IMR-90 (cell line): ENCODE measurements around the gene CAVIN4. TPM values are rescaled to one million over a fixed set of nuclear protein-coding genes. Genes with fewer than 3 reads are reported as not detected.

Experiments
- ATAC-seq: fragments of 200-7000 bp; cut with Tn5 transposase; 2 replicates; pipeline ENCODE4 v1.9.1; 2020; ENCODE audit warnings: low read depth, mild to moderate bottlenecking, moderate library complexity
- BruUV-seq: library from RNA; stranded (reverse); fragments of 400-500 nt; replicated peaks from 2 replicates; lab custom pipeline; 2021; lab: Mats Ljungman, UMichigan
- CTCF ChIA-PET: fragments of 300-600 bp; formaldehyde crosslinking; extraction: SDS; loops from one replicate; lab custom pipeline; 2021; ENCODE audit warnings: antibody characterized with exemption; lab: Yijun Ruan, JAX
- POLR2A ChIA-PET: fragments of 300-600 bp; sonication (Branson Sonifier 250); formaldehyde crosslinking; loops from one replicate; lab custom pipeline; 2022; ENCODE audit warnings: antibody characterized with exemption; ENCODE audit not compliant: unreplicated experiment; lab: Charles Lee
- DNase-seq: peaks from one replicate; pipeline ENCODE4 v3.0.0; 2013
- H2AFZ ChIP-seq: replicated peaks from 2 replicates; pipeline ENCODE3; 2013; ENCODE audit warnings: low read length, mild to moderate bottlenecking; ENCODE audit not compliant: poor library complexity
- H2AK5ac ChIP-seq: 2 replicates; pipeline ENCODE4 v1.6.1; 2013; ENCODE audit warnings: low read depth, low read length, inconsistent platforms
- H2AK9ac ChIP-seq: replicated peaks from 2 replicates; pipeline ENCODE3; 2013; ENCODE audit warnings: mild to moderate bottlenecking, low read depth, low read length, moderate library complexity; ENCODE audit not compliant: poor library complexity
- H2BK120ac ChIP-seq: 2 replicates; pipeline ENCODE4 v1.6.1; 2013; ENCODE audit warnings: low read depth, low read length, inconsistent platforms
- H2BK15ac ChIP-seq: 3 replicates; pipeline ENCODE4 v1.6.1; 2013; ENCODE audit warnings: low read depth, low read length, inconsistent platforms
- H2BK20ac ChIP-seq: 2 replicates; pipeline ENCODE4 v1.6.1; 2013; ENCODE audit warnings: low read depth, mild to moderate bottlenecking, inconsistent platforms, low read length, moderate library complexity
- H2BK5ac ChIP-seq: 2 replicates; pipeline ENCODE4 v1.6.1; 2013; ENCODE audit warnings: mild to moderate bottlenecking, low read depth, low read length, inconsistent platforms; ENCODE audit not compliant: poor library complexity, severe bottlenecking
- H3K14ac ChIP-seq: replicated peaks from 2 replicates; pipeline ENCODE4 v1.6.1; 2013; ENCODE audit warnings: low read depth, low read length, inconsistent platforms
- H3K18ac ChIP-seq: 2 replicates; pipeline ENCODE4 v1.6.1; 2013; ENCODE audit warnings: low read depth, low read length, control low read depth
- H3K23ac ChIP-seq: 2 replicates; pipeline ENCODE4 v1.6.1; 2013; ENCODE audit warnings: low read depth, low read length, inconsistent platforms
- H3K27ac ChIP-seq: 2 replicates; pipeline ENCODE4 v1.5.1; 2013; ENCODE audit warnings: mild to moderate bottlenecking, control low read depth, low read length; ENCODE audit not compliant: insufficient read depth
- H3K27me3 ChIP-seq: 2 replicates; pipeline ENCODE4 v1.6.1; 2013; ENCODE audit warnings: low read length; ENCODE audit not compliant: control insufficient read depth, insufficient read depth
- H3K36me3 ChIP-seq: 2 replicates; pipeline ENCODE4 v1.6.1; 2013; ENCODE audit warnings: low read length, mixed read lengths; ENCODE audit not compliant: control insufficient read depth, insufficient read depth
- H3K4ac ChIP-seq: 2 replicates; pipeline ENCODE4 v1.6.1; 2013; ENCODE audit warnings: low read depth, low read length, inconsistent platforms
- H3K4me1 ChIP-seq: 2 replicates; pipeline ENCODE4 v1.6.1; 2013; ENCODE audit warnings: low read length, mixed read lengths; ENCODE audit not compliant: control insufficient read depth, insufficient read depth
- H3K4me2 ChIP-seq: 2 replicates; pipeline ENCODE4 v1.6.1; 2013; ENCODE audit warnings: low read depth, mild to moderate bottlenecking, control low read depth, low read length, moderate library complexity
- H3K4me3 ChIP-seq: 2 replicates; pipeline ENCODE4 v1.5.1; 2013; ENCODE audit warnings: low read depth, mild to moderate bottlenecking, control low read depth, low read length, moderate library complexity; ENCODE audit not compliant: insufficient read depth
- H3K56ac ChIP-seq: 2 replicates; pipeline ENCODE4 v1.6.1; 2013; ENCODE audit warnings: low read length, inconsistent platforms; ENCODE audit not compliant: insufficient read depth; ENCODE audit errors: extremely low read depth
- H3K79me1 ChIP-seq, 2 experiments: 2 replicates each; pipeline ENCODE4 v1.6.1; 2013; ENCODE audit warnings: low read length in 2 of 2, inconsistent platforms in 1 of 2, low read depth in 1 of 2
- H3K9ac ChIP-seq: 2 replicates; pipeline ENCODE4 v1.6.1; 2013; ENCODE audit warnings: low read depth, low read length, control low read depth
- H3K9me1 ChIP-seq: 2 replicates; pipeline ENCODE4 v1.6.1; 2013; ENCODE audit warnings: low read length, inconsistent platforms; ENCODE audit not compliant: insufficient read depth
- H3K9me3 ChIP-seq: 2 replicates; pipeline ENCODE4 v1.6.1; 2013; ENCODE audit warnings: low read length; ENCODE audit not compliant: control insufficient read depth, insufficient read depth
- H4K20me1 ChIP-seq: 2 replicates; pipeline ENCODE4 v1.6.1; 2013; ENCODE audit warnings: low read length, inconsistent platforms; ENCODE audit not compliant: insufficient read depth
- H4K5ac ChIP-seq: 2 replicates; pipeline ENCODE4 v1.6.1; 2013; ENCODE audit warnings: mild to moderate bottlenecking, low read depth, low read length, control low read depth
- H4K8ac ChIP-seq, 2 experiments: 2 replicates each; pipeline ENCODE4 v1.6.1; 2013; ENCODE audit warnings: low read depth in 2 of 2, low read length in 2 of 2, control low read depth in 1 of 2, inconsistent platforms in 1 of 2
- H4K91ac ChIP-seq: 2 replicates; pipeline ENCODE4 v1.6.1; 2013; ENCODE audit warnings: low read depth, low read length, inconsistent platforms; ENCODE audit not compliant: insufficient read depth
- BHLHE40 ChIP-seq: fragments of 150-350 bp; IDR thresholded peaks from 2 replicates; pipeline ENCODE4 v1.6.1; 2016; ENCODE audit warnings: mild to moderate bottlenecking, low read depth, low read length
- CEBPB ChIP-seq: IDR thresholded peaks from 2 replicates; pipeline ENCODE4 v1.6.1; 2012; ENCODE audit warnings: low read depth, low read length, improper control_type of control experiment
- CHD1 ChIP-seq: IDR thresholded peaks from 2 replicates; pipeline ENCODE4 v1.6.1; 2012; ENCODE audit warnings: low read depth, low read length, improper control_type of control experiment
- MAFK ChIP-seq: IDR thresholded peaks from 2 replicates; pipeline ENCODE4 v1.6.1; 2012; ENCODE audit warnings: low read depth, low read length, improper control_type of control experiment
- MXI1 ChIP-seq: IDR thresholded peaks from 2 replicates; pipeline ENCODE4 v1.6.1; 2012; ENCODE audit warnings: low read depth, mild to moderate bottlenecking, low read length, moderate library complexity, borderline replicate concordance
- RFX5 ChIP-seq: IDR thresholded peaks from 2 replicates; pipeline ENCODE4 v1.8.0; 2012; ENCODE audit warnings: low read depth, mild to moderate bottlenecking, low read length, moderate library complexity
- WGBS, 2 experiments: methylation state at CpG; one replicate each; pipeline versions ENCODE4 v1.1.5 to v1.1.7; 2013; ENCODE audit warnings: missing lambda C conversion rate in 2 of 2; ENCODE audit not compliant: insufficient read length in 1 of 2; ENCODE audit errors: extremely low coverage in 2 of 2; 5-methylcytosine and 5-hydroxymethylcytosine counted together
- dilution Hi-C: fragments of 300-500 bp; cut with HindIII; formaldehyde crosslinking; loops from one replicate; pipeline ENCODE4 v1.14.3; 2018; ENCODE audit warnings: low sequenced_read_pairs; ENCODE audit not compliant: unreplicated experiment
- in situ Hi-C: fragments of 300-500 bp; cut with MboI; formaldehyde crosslinking; loops from 3 replicates; pipeline ENCODE4 v1.14.3; 2019; ENCODE audit warnings: low sequenced_read_pairs, inconsistent platforms, mixed read lengths
- intact Hi-C: fragments of 100-400 bp; cut with micrococcal nuclease; formaldehyde crosslinking; loops from 2 replicates; pipeline ENCODE4 v1.10.0; 2022
- polyA plus RNA-seq, 3 experiments: library from polyadenylated mRNA; depleted of rRNA; stranded (reverse); fragments of >200 nt; gene quantifications; 2 replicates each; pipeline ENCODE4 v1.2.3, GENCODE V29; 2012; ENCODE audit warnings: low replicate concordance in 1 of 3
- total RNA-seq: library from RNA; depleted of rRNA; stranded (reverse); fragments of >200 nt; gene quantifications from 2 replicates; pipeline ENCODE4 v1.2.3, GENCODE V29; 2012

CAVIN4 gene
- total and polyA plus RNA-seq, 2 of the 4 experiments (the other 2 are of a cell fraction), result 2.2 to 2.6 TPM

GRCh38 chr9:100579665-100580064, 1.8 kb downstream of the CAVIN4 start:
- in situ Hi-C loops, result loop anchor here (10.0 to 25.0 kb wide), 4 partner anchors 125 to 1392 kb away; no protein-coding TSS in a partner anchor
- Histone ChIP-seq H3K9ac (no peak overlapping the region), H2AK9ac (no peak overlapping the region), H3K36me3 (no peaks in the 10 kb centered on the region), H3K27me3 (no peaks in the 10 kb centered on the region), H3K4me2 (no peak overlapping the region), H3K9me1 (peaks cover 14% of the 10 kb centered on the region; the same call in 1 of the 2 replicates), H3K79me1 (peaks cover 4 to 7% of the 10 kb centered on the region in 2 experiments; a peak in 3 of 4 replicates), H3K9me3 (no peaks in the 10 kb centered on the region), H3K56ac (no peak overlapping the region), H2BK15ac (no peak overlapping the region), H4K8ac (no peak overlapping the region), H3K23ac (no peak overlapping the region), H3K18ac (no peak overlapping the region), H2BK20ac (no peak overlapping the region), H3K4ac (no peak overlapping the region), H2AK5ac (no peak overlapping the region), H2BK5ac (no peak overlapping the region), H2AFZ (no peak overlapping the region), H3K27ac (no peak overlapping the region), H4K20me1 (no peaks in the 10 kb centered on the region), H3K14ac (no peak overlapping the region), H4K5ac (no peak overlapping the region), H4K91ac (no peak overlapping the region), H2BK120ac (no peak overlapping the region), H3K4me3 (no peak overlapping the region), H3K4me1 (peaks cover 13% of the 10 kb centered on the region)
- ATAC-seq (peak; percentile 59), DNase-seq (peak; percentile 61)
- dilution Hi-C loops, result no loop called here
- ChIA-PET CTCF (no interaction called here), POLR2A (no interaction called here)
- intact Hi-C loops, result no loop called here
- BruUV-seq, result no TSS peak
- TF ChIP-seq BHLHE40 (no peak), CEBPB (peak; percentile 45; the same call in 1 of the 2 replicates), MXI1 (no peak), RFX5 (no peak), CHD1 (no peak), MAFK (no peak)
- no CpG with 5 or more reads among the region's 2 CpGs for WGBS, 2 experiments
